ENCODE measurements around the gene VEPH1.

- no peak for TF ChIP-seq CTCF (IDR thresholded peaks at IDR 0.05; ENCODE audit: insufficient read depth, low read length, poor library complexity, severe bottlenecking)
- TF ChIP-seq EZH2phosphoT487 (conservative IDR thresholded peaks at IDR 0.05; ENCODE audit: low read length) = no peak
Observed at GRCh38 chr3:157388976-157389375, 114.2 kb downstream of the VEPH1 start.

Measured in SU-DHL-6 (cell line).